Measurements from ENCODE around the gene IP6K1.
"Not testable (repeated sequence)": the region's sequence is repeated elsewhere in the genome, so short reads cannot be mapped to it uniquely, and the experiment has no call there.

GRCh38 chr3:49685846-49686245 lies 100.5 kb downstream of the IP6K1 start:
- not testable (repeated sequence) for TF ChIP-seq FOXM1 (IDR thresholded peaks at IDR 0.05; ENCODE audit: borderline replicate concordance); ELF4 (IDR thresholded peaks at IDR 0.05); TARDBP (IDR thresholded peaks at IDR 0.05); FOXK2 (IDR thresholded peaks at IDR 0.05); SUZ12 (IDR thresholded peaks at IDR 0.05); ARNT (IDR thresholded peaks at IDR 0.05); BHLHE40 (IDR thresholded peaks at IDR 0.05; ENCODE audit: borderline replicate concordance); SP1 (IDR thresholded peaks at IDR 0.05); CTBP1 (IDR thresholded peaks at IDR 0.05; ENCODE audit: borderline replicate concordance); ZNF384 (IDR thresholded peaks at IDR 0.05)
- TF ChIP-seq, protein P1, sequence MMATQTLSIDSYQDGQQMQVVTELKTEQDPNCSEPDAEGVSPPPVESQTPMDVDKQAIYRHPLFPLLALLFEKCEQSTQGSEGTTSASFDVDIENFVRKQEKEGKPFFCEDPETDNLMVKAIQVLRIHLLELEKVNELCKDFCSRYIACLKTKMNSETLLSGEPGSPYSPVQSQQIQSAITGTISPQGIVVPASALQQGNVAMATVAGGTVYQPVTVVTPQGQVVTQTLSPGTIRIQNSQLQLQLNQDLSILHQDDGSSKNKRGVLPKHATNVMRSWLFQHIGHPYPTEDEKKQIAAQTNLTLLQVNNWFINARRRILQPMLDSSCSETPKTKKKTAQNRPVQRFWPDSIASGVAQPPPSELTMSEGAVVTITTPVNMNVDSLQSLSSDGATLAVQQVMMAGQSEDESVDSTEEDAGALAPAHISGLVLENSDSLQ (IDR thresholded peaks at IDR 0.05), result not testable (repeated sequence)
